GM18858 (cell line): ENCODE results near the gene HELZ.
"Not testable (repeated sequence)": the region's sequence is repeated elsewhere in the genome, so short reads cannot be mapped to it uniquely, and the experiment has no call there.

Experiments
- ATAC-seq: cut with Tn5 transposase; IDR thresholded peaks from one replicate; pipeline ENCODE4 v1.9.1; 2021; ENCODE audit not compliant: unreplicated experiment

The HELZ gene

DNA sequence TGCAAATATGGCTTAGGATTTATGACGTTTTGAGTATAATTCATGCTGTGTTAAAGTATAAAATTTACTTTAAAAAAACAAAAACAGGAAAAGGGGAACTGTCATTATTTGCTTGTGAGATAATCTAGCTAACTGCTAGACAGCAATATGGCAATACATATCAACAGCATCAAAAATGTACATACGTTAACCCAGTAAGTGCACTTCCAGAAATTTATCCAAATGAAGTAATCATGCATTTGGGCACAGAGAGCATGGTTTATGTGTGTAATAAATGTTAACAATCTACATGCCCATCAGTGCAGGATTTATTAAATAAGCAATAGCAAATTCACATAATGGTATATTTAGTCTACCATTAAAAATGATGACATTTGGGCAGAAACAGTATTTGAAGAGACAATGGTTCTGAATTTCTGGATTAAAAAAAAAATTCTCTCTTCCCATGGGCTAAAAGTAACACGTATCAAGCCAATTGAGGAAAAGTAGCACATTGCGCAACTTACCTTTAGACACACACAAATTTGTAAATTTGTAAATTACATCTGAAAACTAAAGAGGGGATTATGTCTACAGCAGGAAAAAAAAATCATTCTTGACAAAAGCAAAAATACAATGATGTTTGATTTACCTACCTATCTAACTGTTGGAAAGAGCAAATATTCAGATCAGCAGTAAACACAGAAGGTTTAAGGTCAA is 120.4 kb downstream of the HELZ start:
- no peak for ATAC-seq

DNA sequence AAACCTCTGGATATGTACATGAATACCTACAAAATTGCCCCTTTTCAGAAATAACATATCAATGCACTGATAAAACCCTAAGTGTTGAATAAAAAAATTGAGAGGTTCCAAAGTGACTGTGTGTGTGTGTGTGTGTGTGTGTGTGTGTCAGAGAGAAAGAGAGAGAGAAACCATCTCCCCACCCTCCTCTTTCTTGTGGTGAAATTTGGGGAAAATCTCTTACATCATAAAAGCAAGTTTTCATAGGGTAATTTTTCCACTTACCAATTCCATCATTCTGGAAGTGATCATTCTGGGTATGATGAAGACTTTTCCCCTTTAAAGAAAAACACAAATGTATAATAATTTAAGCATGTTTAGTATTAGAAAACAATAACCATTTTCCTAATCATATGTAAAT is 121.3 kb downstream of the HELZ start:
- no peak for ATAC-seq

DNA sequence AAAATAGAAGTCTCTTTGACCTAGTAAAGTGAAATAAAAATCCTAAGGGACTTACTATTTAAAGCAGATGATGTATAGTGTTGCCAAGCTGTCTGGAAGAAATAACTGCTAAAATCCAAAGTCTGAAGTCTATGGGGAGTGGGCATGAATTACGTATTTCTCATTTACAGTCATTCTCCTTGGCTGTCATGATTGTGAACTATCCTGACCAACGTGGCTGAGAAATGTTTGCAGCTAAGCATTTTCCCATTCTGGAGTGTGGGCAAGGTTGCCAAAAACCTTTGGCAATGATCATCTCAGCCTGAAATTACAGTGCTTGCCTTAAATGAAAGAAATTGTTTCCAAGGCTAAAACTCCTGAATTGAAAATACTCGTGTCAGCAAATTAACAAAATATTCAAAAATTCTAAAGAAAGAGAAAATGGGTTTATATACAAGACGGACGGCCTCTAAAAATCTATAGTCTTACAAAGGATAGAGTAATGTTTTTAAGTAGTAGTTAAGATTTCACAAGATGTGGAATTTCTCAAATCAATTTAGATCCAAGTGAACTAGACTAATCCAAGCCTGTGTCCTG is 123.6 kb downstream of the HELZ start:
- ATAC-seq: no peak

DNA sequence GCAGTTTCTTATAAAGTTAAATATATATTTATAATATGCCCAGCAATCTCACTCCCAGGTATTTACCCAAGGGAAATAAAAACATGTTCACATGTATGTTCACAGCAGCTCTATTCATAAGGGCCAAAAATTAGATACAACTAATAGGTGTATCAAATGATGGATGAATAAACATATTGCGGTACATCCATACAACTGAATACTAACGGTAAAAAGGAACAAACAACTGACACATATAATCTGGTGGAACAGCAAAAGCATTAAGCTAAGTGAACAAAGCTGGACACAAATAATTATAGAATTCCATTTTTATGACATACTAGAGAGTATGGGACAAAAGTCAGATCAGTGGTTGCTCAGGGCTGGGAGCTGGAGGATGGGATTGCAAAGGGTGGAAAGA is 125.9 kb downstream of the HELZ start:
- ATAC-seq: no peak

DNA sequence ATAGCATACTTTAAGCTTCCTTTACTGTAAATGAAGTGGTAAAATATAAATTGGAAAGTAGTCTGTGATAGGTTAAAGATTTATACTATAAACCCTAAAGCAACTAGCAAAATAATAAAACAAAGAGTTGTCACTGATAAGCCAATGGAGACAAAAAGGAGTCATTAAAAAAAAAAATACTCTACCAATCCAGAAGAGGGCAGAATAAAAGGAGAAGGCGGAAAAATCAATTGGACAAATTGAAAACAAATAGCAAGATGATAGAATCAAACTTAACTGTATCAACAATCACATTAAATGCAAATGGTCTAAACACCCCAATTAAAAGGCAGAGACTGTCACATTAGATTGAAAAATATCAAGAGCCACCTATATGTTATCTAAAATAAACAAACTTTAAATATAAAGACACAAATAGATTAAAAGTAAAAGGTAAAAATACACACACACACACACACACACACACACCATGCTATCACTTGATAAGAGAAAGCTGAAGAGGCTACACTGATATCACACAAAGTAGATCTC is 128.9 kb downstream of the HELZ start:
- no peak for ATAC-seq

DNA sequence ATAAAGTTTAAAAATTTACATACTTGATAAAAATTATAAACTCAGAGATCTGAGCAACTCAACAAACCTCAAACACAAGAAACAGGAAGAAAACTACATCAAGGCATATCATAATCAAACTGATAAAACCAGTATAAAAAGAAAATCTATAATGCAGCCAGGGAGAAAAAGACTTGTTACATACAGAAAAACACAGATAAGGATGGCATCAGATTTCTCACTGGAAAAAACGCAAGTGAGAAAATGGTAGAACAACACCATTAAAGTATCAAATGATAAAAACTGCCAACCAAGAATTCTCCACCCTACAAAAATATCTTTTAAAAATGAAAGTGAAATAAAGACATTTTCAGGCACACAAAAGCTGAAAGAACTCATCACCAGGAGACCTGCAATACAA is 129.6 kb downstream of the HELZ start:
- ATAC-seq: no peak

DNA sequence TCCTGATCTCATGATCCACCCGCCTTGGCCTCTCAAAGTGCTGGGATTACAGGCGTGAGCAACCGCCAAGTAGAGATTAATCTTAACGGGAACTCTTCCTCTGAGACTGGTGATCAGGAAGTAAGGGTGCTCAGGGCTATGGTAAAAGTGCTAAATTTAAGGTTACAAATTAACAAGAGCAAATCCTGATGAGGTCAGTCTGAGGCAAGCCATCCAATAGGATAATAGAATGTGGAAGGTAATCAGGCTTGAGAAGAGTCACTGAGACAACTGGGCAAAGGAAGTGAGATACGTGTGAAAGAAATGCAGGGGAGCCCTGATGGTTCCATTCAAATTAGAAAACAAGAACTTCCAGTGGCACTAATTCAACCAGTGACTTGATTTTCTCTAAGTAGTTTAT is 131.5 kb downstream of the HELZ start:
- no peak for ATAC-seq

DNA sequence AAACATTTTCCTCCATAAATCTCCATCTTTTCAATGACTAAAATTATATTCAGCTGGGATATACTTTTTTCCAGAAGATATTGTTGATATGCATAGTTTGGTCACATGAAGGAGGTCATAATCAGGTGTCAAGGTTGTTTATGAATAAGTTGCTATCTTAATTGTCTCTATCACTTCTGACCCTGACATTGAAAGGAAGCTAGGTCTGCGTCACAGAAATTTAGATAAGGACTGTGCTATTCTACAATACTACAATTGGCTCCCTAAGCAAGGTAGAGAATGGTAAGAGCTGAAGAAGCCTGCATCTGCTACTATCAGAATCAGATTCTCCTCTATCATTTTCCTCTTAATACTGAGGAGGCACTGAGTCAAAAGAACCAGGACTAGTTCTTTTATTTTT is 133.2 kb downstream of the HELZ start:
- no peak for ATAC-seq

DNA sequence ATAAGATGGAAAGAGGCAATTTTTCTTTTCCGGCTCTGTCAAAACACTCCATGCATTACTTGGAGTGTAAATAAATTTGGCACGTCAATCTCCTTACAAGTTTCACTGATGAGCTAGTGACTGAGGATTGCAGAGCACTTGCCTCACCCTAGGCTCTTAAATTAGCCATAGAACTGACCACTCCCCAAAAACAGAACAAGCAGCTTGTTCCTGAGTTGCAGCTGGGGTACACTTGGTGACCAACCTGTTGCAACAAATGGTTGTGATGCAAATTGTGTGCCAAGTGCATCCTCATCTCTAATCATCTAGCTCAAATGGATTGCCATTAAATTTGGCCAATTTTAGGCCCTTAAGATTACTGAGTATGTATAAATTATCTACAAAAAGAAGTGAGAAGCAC is 133.7 kb downstream of the HELZ start:
- no peak for ATAC-seq

DNA sequence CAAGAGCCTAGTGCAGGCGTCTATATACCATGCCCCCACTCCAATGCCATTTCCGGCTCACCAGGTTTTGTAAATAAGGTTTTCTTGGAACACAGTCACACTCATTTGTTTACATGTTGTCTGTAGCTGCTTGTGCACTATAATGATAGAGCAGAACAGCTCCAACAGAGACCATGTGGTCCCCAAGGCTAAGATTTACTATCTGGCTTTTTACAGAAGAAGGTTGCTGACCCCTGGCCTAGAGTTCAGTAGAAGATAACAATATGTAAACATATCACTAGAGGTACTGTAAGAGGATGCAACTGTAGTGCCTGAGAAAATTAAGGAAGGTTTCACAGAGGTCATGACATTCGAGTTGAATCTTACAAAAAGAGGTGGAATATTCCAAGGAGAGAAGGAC is 134.4 kb downstream of the HELZ start:
- no peak for ATAC-seq

DNA sequence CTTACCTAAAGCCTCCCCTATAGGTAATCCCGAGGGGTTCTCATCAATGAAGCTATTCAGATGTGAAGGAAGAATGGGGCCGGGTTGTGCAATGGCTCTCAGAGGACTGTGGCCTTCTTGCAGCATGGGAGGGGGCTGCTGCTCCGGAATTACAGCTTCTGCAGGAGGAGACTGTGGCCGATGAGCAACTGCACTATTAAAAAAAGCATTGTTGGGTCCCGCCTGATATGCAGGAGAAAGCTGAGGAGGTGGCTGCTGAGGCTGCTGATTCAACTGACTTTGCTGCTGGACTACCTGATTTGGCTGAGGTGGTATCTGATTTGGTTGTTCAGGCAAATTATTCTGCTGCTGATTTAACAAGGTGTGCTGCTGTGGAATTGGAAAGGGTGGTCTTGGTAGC is 135.9 kb downstream of the HELZ start:
- ATAC-seq: no peak

DNA sequence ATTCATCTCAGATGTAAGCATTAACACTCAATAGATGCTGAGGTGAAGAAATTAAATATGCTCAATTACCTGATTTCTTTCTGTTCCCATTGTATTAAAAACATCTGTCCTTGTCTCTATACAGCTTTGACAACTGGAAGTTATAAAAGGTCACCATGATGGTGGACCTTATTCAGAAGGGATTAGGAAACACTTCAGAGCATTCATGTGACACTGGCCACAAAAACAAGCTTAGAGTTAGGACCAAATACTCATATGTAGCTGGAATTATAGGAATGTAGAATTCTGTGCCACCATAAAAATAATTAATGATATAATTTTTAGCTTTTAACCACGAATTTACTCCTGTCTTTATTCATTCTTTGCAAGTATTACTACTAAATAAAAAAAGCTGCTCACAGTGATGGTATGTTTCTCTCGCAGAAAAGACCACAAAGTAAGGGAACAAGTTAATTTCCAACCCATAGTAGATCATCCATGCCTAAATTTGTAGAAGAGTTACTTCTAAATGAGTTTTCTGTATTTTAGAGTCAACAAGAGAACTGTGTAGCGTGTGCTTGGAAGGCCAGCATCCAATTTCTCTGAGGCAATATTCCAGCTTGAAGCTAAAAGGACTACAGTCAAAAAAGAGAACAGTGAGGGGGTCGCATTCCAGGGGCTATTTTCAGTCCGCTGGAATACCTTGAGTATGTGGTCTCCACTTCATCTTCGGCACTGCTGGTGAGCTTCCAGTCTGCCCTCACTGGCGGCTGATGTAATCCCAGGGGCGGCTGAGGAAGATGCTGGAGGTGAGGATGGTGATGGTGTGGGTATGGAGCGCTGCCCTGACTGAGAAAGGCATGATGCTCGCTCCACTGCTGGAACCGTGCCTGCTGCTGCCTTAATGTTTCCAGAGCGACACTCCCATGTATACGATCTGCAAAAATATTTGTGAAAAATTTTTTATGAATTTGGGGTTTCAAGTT is 136.9 kb downstream of the HELZ start:
- no peak for ATAC-seq

DNA sequence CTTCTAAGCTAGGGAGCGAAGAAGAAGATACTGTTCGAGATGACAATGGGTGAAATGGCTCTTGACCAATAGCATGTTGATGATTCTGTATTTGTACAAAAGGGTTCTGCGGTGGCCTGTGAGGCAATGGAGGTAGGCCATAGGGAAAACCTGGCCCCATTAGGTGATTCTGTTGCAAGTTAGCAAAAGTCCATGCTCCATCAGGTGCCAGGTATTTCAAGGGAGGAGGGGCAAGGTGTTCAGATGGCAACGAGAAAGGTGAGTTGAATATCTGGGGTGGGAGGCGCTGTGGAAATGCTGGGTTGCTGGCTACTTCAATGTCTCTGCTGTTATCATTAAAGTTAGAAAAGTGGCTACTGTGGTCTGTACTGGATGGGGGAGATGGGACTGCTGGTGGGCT is 137.8 kb downstream of the HELZ start:
- no peak for ATAC-seq

DNA sequence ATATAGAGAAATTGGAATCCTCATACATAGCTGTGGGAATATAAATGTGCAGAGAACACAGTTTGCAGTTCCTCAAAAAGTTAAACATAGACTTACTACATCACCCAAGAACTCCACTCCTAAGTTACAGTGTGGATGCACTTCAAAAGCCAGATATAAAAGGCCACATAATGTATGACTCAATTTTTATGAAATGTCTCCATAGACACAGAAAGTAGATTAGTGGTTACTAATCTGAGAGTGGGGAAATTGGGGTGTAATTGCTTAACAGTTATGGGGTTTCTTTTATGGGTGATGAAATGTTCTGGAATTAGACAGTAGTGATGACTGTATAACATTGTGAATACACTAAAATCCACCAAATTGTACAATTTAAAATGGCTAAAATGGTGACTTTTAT is 139.8 kb downstream of the HELZ start:
- no peak for ATAC-seq

DNA sequence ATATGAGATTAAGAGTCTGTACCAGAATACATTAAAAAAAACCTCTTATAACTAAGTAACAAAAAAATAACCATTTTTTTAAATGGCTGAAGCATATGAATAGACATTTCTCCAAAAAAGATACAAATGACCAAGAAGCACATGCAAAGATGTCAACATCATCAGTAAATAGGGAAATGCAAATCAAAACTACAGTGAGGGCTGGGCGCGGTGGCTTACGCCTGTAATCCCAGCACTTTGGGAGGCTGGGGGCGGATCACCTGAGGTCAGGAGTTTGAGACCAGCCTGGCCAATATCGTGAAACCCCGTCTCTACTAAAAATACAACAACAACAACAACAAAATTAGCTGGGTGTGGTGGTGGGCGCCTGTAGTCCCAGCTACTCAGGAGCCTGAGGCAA is 140.4 kb downstream of the HELZ start:
- not testable (repeated sequence) for ATAC-seq

DNA sequence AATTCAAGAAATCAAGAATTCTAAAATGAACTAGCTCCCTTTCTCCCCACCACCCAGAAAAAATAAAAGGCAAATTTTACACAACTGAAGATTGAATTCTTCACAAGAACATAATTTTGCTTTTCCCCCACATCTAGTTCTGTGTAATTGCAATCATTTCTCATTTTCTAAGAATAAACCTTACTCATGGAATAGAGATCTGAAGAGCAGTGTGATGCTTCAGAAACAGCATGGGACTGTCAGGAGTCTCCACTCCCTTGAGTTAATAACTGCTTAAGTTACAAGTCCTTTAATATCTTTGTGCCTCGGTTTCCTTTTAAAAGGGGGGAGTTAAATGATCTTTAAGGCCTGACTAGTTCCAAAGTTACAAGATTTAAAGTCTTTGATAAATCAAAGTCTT is 147.0 kb downstream of the HELZ start:
- no peak for ATAC-seq

DNA sequence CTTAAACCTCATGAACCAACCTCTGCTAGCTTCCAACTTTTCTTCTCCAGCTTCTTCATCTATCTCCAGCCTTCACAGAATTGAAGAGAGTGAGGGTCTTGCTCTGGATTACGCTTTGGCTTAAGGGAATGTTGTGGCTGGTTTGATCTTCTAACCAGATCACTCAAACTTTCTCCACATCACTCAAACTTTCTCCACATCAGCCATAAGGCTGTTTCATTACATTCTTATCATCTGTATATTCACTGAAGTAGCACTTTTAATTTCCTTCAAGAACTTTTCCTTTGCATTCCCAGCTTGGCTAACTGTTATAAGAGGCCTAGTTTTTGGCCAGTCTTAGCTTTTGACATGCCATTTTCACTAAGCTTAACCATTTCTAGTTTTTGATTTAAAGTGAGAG is 148.4 kb downstream of the HELZ start:
- ATAC-seq: no peak

DNA sequence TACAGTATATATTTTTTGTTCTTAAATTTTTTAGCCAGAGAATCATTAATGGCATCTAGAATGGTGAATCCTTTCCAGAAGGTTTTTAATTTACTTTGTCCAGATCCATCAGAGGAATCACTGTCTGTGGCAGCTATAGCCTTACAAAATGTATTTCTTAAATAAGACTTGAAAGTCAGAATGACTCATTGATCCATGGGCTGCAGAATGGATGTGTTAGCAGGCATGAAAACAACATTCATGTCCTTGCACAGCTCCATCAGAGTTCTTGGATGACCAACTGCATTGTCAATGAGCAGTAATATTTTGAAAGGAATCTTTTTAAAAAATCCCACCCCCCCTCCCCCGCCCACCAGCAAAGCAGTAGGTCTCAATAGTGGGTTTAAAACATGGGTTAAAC is 149.2 kb downstream of the HELZ start:
- ATAC-seq: no peak

DNA sequence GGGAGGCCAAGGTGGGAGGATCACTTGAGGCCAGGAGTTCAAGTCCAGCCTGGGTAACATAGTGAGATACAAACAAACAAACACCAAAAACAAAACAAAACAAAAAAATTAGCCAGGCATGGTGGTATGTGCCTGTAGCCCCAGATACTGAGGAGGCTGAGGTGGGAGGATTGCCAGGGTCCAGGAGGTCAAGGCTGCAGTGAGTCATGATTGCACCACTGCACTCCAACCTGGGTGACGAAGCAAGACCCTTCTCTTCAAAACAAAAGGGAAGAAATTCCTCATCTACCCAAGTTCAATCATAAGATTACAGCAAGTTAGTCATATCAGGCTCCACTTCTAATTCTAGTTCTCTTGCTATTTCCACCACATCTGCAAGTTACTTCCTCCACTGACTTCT is 149.7 kb downstream of the HELZ start:
- not testable (repeated sequence) for ATAC-seq

DNA sequence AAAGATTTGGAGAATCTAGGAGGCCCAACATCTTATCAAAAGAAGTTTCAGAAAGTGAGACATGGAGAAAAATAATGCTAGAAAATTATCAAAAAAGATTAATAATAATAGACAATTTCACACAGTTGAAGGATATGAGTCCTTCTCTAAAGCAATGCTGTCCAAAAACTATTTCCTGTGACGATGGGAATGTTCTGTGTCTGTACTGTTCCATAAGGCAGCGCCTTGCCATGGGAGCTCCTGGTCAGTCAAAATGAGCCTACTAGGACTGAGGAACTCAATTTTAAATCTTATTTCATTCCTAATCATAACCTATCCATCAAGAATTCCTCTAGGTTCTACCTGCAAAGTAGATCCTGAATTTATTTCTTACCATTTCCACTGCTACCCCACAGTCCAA is 151.6 kb downstream of the HELZ start:
- ATAC-seq: no peak

DNA sequence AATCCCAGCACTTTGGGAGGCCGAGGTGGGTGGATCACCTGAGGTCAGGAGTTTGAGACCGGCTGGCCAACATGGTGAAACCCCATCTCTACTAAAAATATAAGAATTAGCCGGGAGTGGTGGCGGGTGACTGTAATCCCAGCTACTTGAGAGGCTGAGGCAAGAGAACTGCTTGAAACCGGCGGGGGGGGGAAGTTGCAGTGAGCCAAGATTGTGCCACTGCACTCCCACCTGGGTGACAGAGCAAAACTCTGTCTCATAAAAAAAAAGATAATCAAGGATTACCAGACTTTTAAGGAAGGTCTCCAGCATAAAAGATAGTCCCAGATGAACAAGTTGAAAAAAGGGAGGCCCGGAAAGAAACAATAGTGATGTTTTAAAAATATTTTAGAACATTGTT is 152.3 kb downstream of the HELZ start:
- ATAC-seq: not testable (repeated sequence)

DNA sequence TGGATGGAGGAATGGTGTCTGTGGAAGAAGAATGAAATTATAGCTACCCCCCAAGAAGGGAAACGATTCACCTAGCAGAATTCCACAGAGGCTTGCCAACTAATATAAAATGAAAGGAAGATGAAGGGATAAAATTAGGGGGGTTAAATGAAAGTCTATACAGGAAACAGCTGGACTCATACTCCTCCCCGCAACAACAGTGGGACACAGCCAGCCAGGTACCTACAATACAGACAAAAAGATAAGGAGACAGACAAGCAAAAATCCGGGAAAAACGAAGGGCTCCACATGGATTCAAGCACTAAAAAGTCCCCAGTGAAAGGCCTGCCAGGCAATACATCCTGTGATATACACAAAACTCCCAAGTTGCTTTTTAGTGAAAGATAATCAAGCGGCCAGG is 152.7 kb downstream of the HELZ start:
- no peak for ATAC-seq
